Upper lobe of right lung (tissue), 1 donor: Measurements from ENCODE around the gene RRP15. TPM values are rescaled to one million over a fixed set of nuclear protein-coding genes. Genes with fewer than 3 reads are reported as not detected.

Source experiments
- ATAC-seq: fragments of 200-7000 bp; cut with Tn5 transposase; one replicate; pipeline ENCODE4 v1.9.1; 2020; ENCODE audit warnings: mild to moderate bottlenecking, moderate library complexity
- DNase-seq: peaks from one replicate; pipeline ENCODE4 v3.0.0-alpha.2; 2020
- H3K27ac ChIP-seq: fragments of 200-600 bp; one replicate; pipeline ENCODE4 v1.8.0; 2022
- H3K27me3 ChIP-seq: fragments of 200-600 bp; one replicate; pipeline ENCODE4 v1.8.0; 2022; ENCODE audit warnings: mild to moderate bottlenecking
- H3K36me3 ChIP-seq: fragments of 200-600 bp; one replicate; pipeline ENCODE4 v1.8.0; 2022
- H3K4me1 ChIP-seq: fragments of 200-600 bp; one replicate; pipeline ENCODE4 v1.8.0; 2022
- H3K4me3 ChIP-seq: fragments of 200-600 bp; one replicate; pipeline ENCODE4 v1.8.0; 2022; ENCODE audit warnings: mild to moderate bottlenecking
- H3K9me3 ChIP-seq: fragments of 200-600 bp; one replicate; pipeline ENCODE4 v1.8.0; 2022
- CTCF ChIP-seq: fragments of 200-600 bp; IDR thresholded peaks from one replicate; pipeline ENCODE4 v1.8.0; 2022; ENCODE audit warnings: antibody characterized with exemption
- intact Hi-C: fragments of 100-400 bp; cut with DNase I; formaldehyde crosslinking; loops from one replicate; pipeline ENCODE4 v1.11.0; 2022
- total RNA-seq: library from RNA; stranded (reverse); fragmentation: NEBNext Ultra II Directional; extraction: Animal tissue kit (Norgen Biotek cat#: 25700); gene quantifications from one replicate; pipeline ENCODE4 v1.2.1, GENCODE V29; 2021
- donor health status: DM: no; HTN: yes; CAD: no; lungs with severe emphysema.

Gene RRP15
- total RNA-seq, 1 donor from 2014 or later = 16.9 TPM

- H3K36me3 ChIP-seq = no peaks in the 10 kb centered on the region
- H3K4me3 ChIP-seq = no peak overlapping the region
- no peaks in the 10 kb centered on the region for H3K27me3 ChIP-seq
- TF ChIP-seq CTCF = no peak
- H3K27ac ChIP-seq = no peak overlapping the region
- ATAC-seq (no peak), DNase-seq (no peak)
- intact Hi-C loops = no loop called here
- no peaks in the 10 kb centered on the region for H3K4me1 ChIP-seq
- no peaks in the 10 kb centered on the region for H3K9me3 ChIP-seq
Measured at GRCh38 chr1:218275823-218276222, 9.3 kb upstream of the RRP15 start.

- no peak for TF ChIP-seq CTCF
- Histone ChIP-seq H3K4me1 (peaks cover 9% of the 10 kb centered on the region), H3K9me3 (no peaks in the 10 kb centered on the region), H3K36me3 (no peaks in the 10 kb centered on the region), H3K4me3 (no peak overlapping the region), H3K27ac (no peak overlapping the region), H3K27me3 (no peaks in the 10 kb centered on the region)
- ATAC-seq (no peak), DNase-seq (no peak)
- intact Hi-C loops = no loop called here
Measured at GRCh38 chr1:218281285-218281684, 3.8 kb upstream of the RRP15 start.

- H3K27me3 ChIP-seq = no peaks in the 10 kb centered on the region
- DNase-seq (no peak), ATAC-seq (peak; percentile 36)
- H3K27ac ChIP-seq = peak overlapping the region; percentile 86
- H3K4me3 ChIP-seq = peak overlapping the region; percentile 82
- peaks cover 12% of the 10 kb centered on the region for H3K4me1 ChIP-seq
- no peaks in the 10 kb centered on the region for H3K9me3 ChIP-seq
- no peaks in the 10 kb centered on the region for H3K36me3 ChIP-seq
- intact Hi-C loops = no loop called here
- no peak for TF ChIP-seq CTCF
Measured at GRCh38 chr1:218284377-218284916, 646 bp upstream of the RRP15 start.

GRCh38 chr1:218292515-218292914, 7.4 kb downstream of the RRP15 start:
- no peak for TF ChIP-seq CTCF
- Histone ChIP-seq H3K9me3 (no peaks in the 10 kb centered on the region), H3K36me3 (no peaks in the 10 kb centered on the region), H3K27me3 (no peaks in the 10 kb centered on the region), H3K4me1 (no peaks in the 10 kb centered on the region), H3K27ac (no peak overlapping the region), H3K4me3 (no peak overlapping the region)
- DNase-seq (no peak), ATAC-seq (no peak)
- intact Hi-C loops = no loop called here

- H3K27ac ChIP-seq = no peak overlapping the region
- no peaks in the 10 kb centered on the region for H3K4me1 ChIP-seq
- no peak for DNase-seq
- intact Hi-C loops = no loop called here
- TF ChIP-seq CTCF = no peak
- H3K27me3 ChIP-seq = no peaks in the 10 kb centered on the region
- H3K36me3 ChIP-seq = no peaks in the 10 kb centered on the region
- no peak for ATAC-seq
- H3K4me3 ChIP-seq = no peak overlapping the region
- no peaks in the 10 kb centered on the region for H3K9me3 ChIP-seq
Measured at GRCh38 chr1:218294546-218294945, 9.5 kb downstream of the RRP15 start.

GRCh38 chr1:218296162-218296561, 11.1 kb downstream of the RRP15 start:
- ATAC-seq = no peak

More at GRCh38 chr1:218296162-218296561, 11.1 kb downstream of the RRP15 start:
- H3K4me1 ChIP-seq = no peaks in the 10 kb centered on the region
- no peak overlapping the region for H3K4me3 ChIP-seq
- H3K27me3 ChIP-seq = no peaks in the 10 kb centered on the region
- DNase-seq = no peak
- TF ChIP-seq CTCF = no peak
- no peaks in the 10 kb centered on the region for H3K36me3 ChIP-seq
- intact Hi-C loops = no loop called here
- no peak overlapping the region for H3K27ac ChIP-seq
- no peaks in the 10 kb centered on the region for H3K9me3 ChIP-seq
